Measurements from ENCODE around the gene SH3BGRL3. TPM values are rescaled to one million over a fixed set of nuclear protein-coding genes. Genes with fewer than 3 reads are reported as not detected.
A peak's percentile ranks its signal among the peaks of the same experiment; 100 is the strongest.

The SH3BGRL3 gene
- total RNA-seq, 2 donors from 2014 or later = 79.2 to 137 TPM

- H3K4me3 ChIP-seq = no peak overlapping the region
- peak overlapping the region in 1 of 2 donors; percentile 98 for H3K27ac ChIP-seq
- no peaks in the 10 kb centered on the region for H3K36me3 ChIP-seq
- no peaks in the 10 kb centered on the region for H3K27me3 ChIP-seq (replicated peaks; ENCODE audit: insufficient read depth)
- ATAC-seq (ENCODE audit: insufficient number of reproducible peaks, low FRiP score, low read depth) (no peak), DNase-seq (ENCODE audit: low spot score) (no peak)
- no peak for TF ChIP-seq CTCF (IDR thresholded peaks at IDR 0.05)
- H3K4me1 ChIP-seq (ENCODE audit: control insufficient read depth in 1 of 2, low read depth in 2 of 2) = peaks cover 18 to 43% of the 10 kb centered on the region in 2 donors
- H3K9me3 ChIP-seq = no peaks in the 10 kb centered on the region
These were observed 5.0 kb upstream of the SH3BGRL3 start for GRCh38 chr1:26274801-26275425.

GRCh38 chr1:26275580-26276431 is 4.1 kb upstream of the SH3BGRL3 start:
- H3K4me1 ChIP-seq (ENCODE audit: control insufficient read depth in 1 of 2, low read depth in 2 of 2) = peaks cover 21 to 47% of the 10 kb centered on the region in 2 donors
- H3K4me3 ChIP-seq = peak overlapping the region; percentile 3
- no peaks in the 10 kb centered on the region for H3K9me3 ChIP-seq
- H3K27me3 ChIP-seq (replicated peaks; ENCODE audit: insufficient read depth) = no peaks in the 10 kb centered on the region
- DNase-seq (ENCODE audit: low spot score) (peak; percentile 62), ATAC-seq (ENCODE audit: insufficient number of reproducible peaks, low FRiP score, low read depth) (peak; percentile 27)
- H3K27ac ChIP-seq = peak overlapping the region; percentile 7 to 98
- no peaks in the 10 kb centered on the region for H3K36me3 ChIP-seq
- TF ChIP-seq CTCF (IDR thresholded peaks at IDR 0.05) = peak; percentile 88

- H3K36me3 ChIP-seq = no peaks in the 10 kb centered on the region
- H3K4me3 ChIP-seq = no peak overlapping the region
- DNase-seq (ENCODE audit: low spot score) = no peak
- peak overlapping the region; percentile 7 to 98 for H3K27ac ChIP-seq
- H3K9me3 ChIP-seq = no peaks in the 10 kb centered on the region
- TF ChIP-seq CTCF (IDR thresholded peaks at IDR 0.05) = no peak
- no peak for ATAC-seq (ENCODE audit: insufficient number of reproducible peaks, low FRiP score, low read depth)
- no peaks in the 10 kb centered on the region for H3K27me3 ChIP-seq (replicated peaks; ENCODE audit: insufficient read depth)
- H3K4me1 ChIP-seq (ENCODE audit: control insufficient read depth in 1 of 2, low read depth in 2 of 2) = peaks cover 27 to 53% of the 10 kb centered on the region in 2 donors
These were observed 3.5 kb upstream of the SH3BGRL3 start for GRCh38 chr1:26276432-26276838.

- Histone ChIP-seq H3K36me3 (no peaks in the 10 kb centered on the region), H3K9me3 (no peaks in the 10 kb centered on the region), H3K4me1 (ENCODE audit: control insufficient read depth in 1 of 2, low read depth in 2 of 2) (peaks cover 34 to 62% of the 10 kb centered on the region in 2 donors), H3K27me3 (replicated peaks; ENCODE audit: insufficient read depth) (no peaks in the 10 kb centered on the region), H3K27ac (peak overlapping the region; percentile 94 to 98), H3K4me3 (no peak overlapping the region)
- no peak for DNase-seq (ENCODE audit: low spot score)
- TF ChIP-seq CTCF (IDR thresholded peaks at IDR 0.05) = no peak
- ATAC-seq (ENCODE audit: insufficient number of reproducible peaks, low FRiP score, low read depth) = no peak
These were observed 2.6 kb upstream of the SH3BGRL3 start for GRCh38 chr1:26277261-26277661.

- ATAC-seq (ENCODE audit: insufficient number of reproducible peaks, low FRiP score, low read depth) (no peak), DNase-seq (ENCODE audit: low spot score) (no peak)
- H3K27me3 ChIP-seq (replicated peaks; ENCODE audit: insufficient read depth) = no peaks in the 10 kb centered on the region
- no peak overlapping the region for H3K4me3 ChIP-seq
- no peak for TF ChIP-seq CTCF (IDR thresholded peaks at IDR 0.05)
- peak overlapping the region; percentile 94 to 98 for H3K27ac ChIP-seq
- no peaks in the 10 kb centered on the region for H3K36me3 ChIP-seq
- no peaks in the 10 kb centered on the region for H3K9me3 ChIP-seq
- peaks cover 34 to 66% of the 10 kb centered on the region in 2 donors for H3K4me1 ChIP-seq (ENCODE audit: control insufficient read depth in 1 of 2, low read depth in 2 of 2)
These were observed 2.2 kb upstream of the SH3BGRL3 start for GRCh38 chr1:26277719-26278118.

Measured in thoracic aorta (tissue), 2 donors.